C4-2B (cell line): ENCODE data around the gene CEP72.

Experiments
- CTCF ChIP-seq: fragments of 450-650 bp; conservative IDR thresholded peaks from 2 replicates; pipeline ENCODE4 v1.5.1; 2017; ENCODE audit warnings: mild to moderate bottlenecking
- ZFX ChIP-seq: fragments of 450-650 bp; IDR thresholded peaks from 2 replicates; pipeline ENCODE4 v1.6.1; 2017

- TF ChIP-seq CTCF (no peak), ZFX (no peak)
Measured at GRCh38 chr5:652023-652515, 39.9 kb downstream of the CEP72 start.
